Upper lobe of left lung (tissue), 4 donors: Measurements from ENCODE around the gene SHISAL1.

Experiments used
- POLR2A ChIP-seq, 4 donors: fragments of 450-650 bp; IDR thresholded peaks; one replicate each; pipeline ENCODE4 v1.5.1; 2016 to 2017; ENCODE audit warnings: antibody characterized with exemption in 4 of 4, mild to moderate bottlenecking in 2 of 4
- TF ChIP-seq, protein P1 (sequence below), 6 experiments: fragments of 450-650 bp in 4 of 6; fragments of 200-600 bp in 2 of 6; sonication (generic) in 2 of 6; IDR thresholded peaks; one replicate each; pipeline ENCODE4 v1.5.1; 2016 to 2019; ENCODE audit warnings: antibody characterized with exemption in 6 of 6

DNA sequence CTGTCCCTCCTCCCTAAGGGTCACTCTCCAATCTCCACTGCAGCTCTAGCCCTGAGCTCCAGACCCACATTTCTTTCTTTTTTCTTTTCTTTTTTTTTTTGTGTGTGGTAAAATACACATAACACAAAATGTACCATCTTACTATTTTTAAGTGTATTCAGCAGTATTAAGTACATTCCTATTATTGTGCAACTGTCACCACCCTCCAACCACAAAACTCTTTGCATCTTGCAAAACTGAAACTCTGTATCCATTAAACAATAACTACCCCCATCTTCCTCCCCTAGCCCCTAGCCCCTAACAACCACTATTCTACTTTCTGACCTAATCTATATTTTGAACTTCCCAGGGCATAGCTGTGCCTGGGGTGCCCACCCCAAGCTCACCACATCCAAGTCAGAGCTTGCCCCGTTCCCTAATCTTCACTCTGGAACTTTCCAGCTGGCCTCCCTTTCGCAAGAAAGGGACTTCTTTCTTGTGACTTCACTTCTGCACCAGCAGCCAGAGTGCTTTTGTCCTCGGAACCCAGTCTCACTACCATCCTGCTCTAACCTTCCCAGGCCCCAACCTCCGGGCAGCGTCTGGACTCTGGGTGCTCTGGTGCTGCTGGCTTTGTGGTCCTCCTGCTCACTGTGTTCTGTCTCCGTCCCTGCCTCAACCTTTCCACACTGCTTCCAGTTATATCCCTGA, 101.3 kb downstream of the SHISAL1 start:
- TF ChIP-seq, protein P1, sequence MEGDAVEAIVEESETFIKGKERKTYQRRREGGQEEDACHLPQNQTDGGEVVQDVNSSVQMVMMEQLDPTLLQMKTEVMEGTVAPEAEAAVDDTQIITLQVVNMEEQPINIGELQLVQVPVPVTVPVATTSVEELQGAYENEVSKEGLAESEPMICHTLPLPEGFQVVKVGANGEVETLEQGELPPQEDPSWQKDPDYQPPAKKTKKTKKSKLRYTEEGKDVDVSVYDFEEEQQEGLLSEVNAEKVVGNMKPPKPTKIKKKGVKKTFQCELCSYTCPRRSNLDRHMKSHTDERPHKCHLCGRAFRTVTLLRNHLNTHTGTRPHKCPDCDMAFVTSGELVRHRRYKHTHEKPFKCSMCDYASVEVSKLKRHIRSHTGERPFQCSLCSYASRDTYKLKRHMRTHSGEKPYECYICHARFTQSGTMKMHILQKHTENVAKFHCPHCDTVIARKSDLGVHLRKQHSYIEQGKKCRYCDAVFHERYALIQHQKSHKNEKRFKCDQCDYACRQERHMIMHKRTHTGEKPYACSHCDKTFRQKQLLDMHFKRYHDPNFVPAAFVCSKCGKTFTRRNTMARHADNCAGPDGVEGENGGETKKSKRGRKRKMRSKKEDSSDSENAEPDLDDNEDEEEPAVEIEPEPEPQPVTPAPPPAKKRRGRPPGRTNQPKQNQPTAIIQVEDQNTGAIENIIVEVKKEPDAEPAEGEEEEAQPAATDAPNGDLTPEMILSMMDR (IDR thresholded peaks at IDR 0.05): no peak
- TF ChIP-seq POLR2A (IDR thresholded peaks at IDR 0.05): no peak
